Fibroblast of skin of right quadriceps (primary cell): Measurements from ENCODE around the gene CTNNA2.

Experiments
- DNase-seq: peaks from one replicate; pipeline ENCODE4 v3.0.0-alpha.2; 2013

CTNNA2 gene

GRCh38 chr2:80670763-80671162 is 1157.9 kb downstream of the CTNNA2 start:
- DNase-seq, result no peak

GRCh38 chr2:80687524-80687923 is 1174.7 kb downstream of the CTNNA2 start:
- no peak for DNase-seq

DNA sequence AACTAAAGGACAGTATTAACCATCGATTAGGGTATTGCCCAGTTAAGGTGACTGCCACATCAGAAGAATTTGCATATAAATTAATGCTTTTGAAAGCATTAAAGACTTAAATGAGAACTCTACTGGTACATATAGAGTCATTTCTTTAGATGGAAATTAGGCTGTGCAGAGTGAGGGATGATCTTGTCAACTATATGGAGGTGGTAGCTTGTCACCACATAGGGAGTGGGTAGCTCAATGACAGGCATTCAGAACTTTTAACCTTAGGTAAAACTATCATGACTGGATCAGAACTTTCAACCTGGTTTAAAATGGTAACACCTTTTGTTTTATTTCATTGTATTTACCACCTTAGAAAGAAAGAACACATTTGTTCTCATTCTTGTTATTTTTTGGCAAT is 1176.3 kb downstream of the CTNNA2 start:
- DNase-seq, result no peak
